Right lung (tissue), 5 donors: Measurements from ENCODE around the gene DTD1. TPM values are rescaled to one million over a fixed set of nuclear protein-coding genes. Genes with fewer than 3 reads are reported as not detected.

Source experiments
- DNase-seq, 2 donors: peaks; one replicate each; pipeline ENCODE4 v3.0.0-alpha.2; 2013
- polyA plus RNA-seq, 5 donors: library from polyadenylated mRNA; unstranded; fragments of 120-200 nt; gene quantifications; one replicate each; pipeline versions ENCODE4 v1.2.1 to v1.2.3, GENCODE V29; 2013; ENCODE audit warnings: inconsistent platforms in 1 of 5, low replicate concordance in 1 of 5; ENCODE audit not compliant: insufficient read length in 5 of 5, insufficient read depth in 1 of 5

The DTD1 gene
- polyA plus RNA-seq, 5 donors: 22.3 to 29.6 (median 25.4) TPM

DNA sequence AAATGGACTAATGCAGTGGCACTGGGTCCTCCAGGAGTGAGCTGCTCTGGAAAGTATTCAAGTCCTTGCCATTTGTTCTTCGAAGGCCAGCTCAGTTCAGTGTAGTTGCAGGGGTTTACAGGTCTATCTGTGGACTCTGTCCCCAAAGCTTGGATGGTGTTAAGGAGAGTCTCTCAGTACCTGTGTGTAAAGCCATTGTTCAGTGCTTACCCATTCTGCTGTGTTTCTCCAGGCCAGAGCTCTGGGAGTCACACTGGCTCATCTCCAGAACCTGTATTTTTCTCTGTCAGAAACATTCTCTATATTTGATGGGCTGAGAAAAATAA lies 66.6 kb downstream of the DTD1 start:
- DNase-seq: no peak

DNA sequence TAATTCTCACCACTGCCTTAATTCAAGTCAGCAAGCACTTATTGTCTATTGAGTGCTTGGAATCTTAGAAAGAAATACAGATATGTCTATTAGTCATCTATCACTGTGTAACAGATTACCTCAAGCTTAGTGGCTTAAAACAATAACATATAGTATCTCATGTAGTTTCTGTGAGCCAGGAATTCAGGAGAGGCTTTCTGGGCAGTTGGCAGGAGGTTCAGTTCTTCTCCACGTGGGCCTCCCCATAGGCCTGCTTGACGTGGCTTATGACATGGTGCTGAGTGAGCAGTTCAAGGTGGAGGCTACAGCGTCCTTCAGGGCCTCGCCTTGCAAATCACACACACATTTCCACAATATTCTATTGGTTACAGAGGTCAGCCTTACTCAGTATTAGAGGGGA lies 69.7 kb downstream of the DTD1 start:
- no peak for DNase-seq

GRCh38 chr20:18662279-18663040 lies 74.6 kb downstream of the DTD1 start:
- no peak for DNase-seq

DNA sequence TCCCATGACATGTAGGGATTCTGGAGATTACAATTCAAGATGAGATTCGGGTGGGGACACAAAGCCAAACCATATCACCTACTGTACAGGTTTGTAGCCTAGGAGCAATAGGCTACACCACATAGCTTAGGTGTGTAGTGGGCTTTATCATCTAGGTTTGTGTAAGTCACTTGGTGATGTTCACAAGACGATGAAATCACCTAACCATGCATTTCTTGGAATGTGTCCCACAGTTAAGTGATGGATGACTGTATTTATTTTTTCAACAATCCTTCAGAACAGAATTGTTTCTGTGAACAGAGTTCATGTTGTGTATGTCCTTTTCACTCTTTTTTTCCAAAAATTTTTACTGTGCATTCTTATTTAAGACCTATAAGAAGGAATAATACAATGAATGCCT lies 76.1 kb downstream of the DTD1 start:
- DNase-seq: no peak

DNA sequence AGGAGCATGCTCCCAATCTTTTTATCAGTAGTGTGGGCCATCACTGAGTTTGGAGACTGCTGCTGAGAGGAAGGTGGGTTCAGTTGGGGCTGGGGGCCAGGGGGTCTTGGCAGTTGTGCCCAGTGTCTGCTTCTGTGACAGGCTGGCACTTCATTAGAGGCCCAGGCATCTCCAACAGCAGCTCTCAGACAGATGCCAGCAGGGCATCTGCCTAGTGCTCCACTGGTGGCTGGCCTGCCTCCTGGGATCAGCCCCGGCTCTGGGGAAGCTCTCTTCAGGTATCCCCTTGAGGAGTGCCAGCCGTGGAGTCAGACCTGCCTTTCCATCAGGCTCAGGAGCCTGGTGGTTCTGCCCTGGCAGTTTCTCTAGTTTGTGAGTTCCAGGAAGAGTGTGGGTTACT lies 77.3 kb downstream of the DTD1 start:
- DNase-seq: no peak

- no peak for DNase-seq
These were observed 79.1 kb downstream of the DTD1 start for GRCh38 chr20:18666803-18667415.

DNA sequence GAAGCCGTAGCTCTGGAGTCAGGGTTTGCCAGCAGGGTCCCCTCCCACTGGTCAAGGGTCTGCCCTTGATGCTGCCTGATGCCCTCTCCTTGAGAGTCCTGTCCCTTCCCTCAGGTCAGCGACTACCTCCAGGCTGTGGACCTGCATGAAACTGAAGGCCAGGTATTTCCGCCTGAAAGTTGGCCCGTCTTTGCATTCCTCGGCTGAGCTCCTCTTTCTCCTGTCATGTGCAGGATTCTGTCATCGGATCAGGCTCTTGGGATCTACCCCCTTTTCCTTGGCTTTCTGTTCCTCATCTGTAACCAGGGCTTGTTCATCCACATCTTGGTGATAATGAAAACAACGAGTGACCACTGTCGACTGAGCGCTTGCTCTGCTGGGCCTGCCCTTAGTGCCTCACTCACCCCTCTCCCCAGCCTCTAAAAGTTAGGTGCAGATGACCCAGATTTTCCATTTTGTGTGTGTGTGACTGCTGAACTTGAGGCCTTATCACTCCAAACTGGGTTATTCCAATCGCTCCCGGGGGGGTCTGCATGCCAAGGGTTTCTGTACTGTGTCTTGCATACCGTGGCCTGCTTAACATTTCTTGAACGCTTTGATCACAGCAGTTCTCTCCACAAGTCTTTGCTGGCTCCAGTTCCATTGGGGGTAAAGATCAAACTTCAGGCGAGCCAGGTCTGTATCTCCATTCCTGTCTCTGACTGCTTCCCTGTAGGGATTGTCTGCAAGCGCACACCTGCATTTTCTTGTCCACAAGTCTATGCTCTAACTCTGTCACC lies 81.6 kb downstream of the DTD1 start:
- DNase-seq: no peak

DNA sequence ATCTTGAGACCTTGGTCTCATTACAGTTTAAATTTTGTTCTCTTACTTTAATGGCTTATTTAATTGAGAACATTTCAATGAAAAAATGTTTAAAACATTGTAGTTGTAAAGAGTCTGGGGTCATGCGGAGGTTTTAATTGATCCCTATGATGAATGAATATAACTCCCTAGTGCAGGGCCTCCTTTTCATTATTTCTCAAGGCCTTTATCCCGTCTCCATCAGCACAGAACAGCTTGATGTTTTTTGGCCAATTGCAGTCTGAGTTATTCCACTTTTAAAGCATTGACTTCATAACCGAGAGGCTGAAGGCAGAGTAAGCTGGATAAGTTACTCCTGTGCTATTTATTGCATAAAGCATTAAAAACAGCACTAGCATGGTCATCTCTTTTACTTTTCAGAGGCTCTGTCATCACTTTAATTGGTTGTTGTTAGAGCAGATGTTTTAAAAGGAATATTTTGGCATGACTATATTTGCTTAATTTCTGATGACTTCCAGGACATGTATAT lies 83.4 kb downstream of the DTD1 start:
- no peak for DNase-seq

- no peak for DNase-seq
These were observed 85.0 kb downstream of the DTD1 start for GRCh38 chr20:18672834-18673233.

DNA sequence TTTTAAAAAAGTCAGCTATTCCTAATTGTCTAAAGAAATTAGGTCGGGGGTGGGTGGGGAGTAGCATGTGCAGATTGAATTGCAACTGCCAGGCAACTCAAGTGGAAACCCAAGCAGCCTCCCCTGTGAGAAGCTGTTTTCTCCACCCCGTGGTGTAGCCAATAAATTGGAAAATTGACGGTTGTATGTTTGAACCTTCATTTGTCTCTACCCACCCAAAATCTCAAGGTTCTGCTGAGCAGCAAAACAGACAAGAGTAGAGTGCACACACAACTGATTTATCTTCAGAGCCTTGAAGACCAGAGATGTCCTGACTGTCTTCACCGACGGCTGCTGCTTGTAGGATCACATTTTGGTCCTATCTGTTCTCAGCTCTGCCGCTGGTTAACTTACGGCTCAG lies 88.5 kb downstream of the DTD1 start:
- DNase-seq: no peak

GRCh38 chr20:18677126-18677525 lies 89.3 kb downstream of the DTD1 start:
- no peak for DNase-seq

DNA sequence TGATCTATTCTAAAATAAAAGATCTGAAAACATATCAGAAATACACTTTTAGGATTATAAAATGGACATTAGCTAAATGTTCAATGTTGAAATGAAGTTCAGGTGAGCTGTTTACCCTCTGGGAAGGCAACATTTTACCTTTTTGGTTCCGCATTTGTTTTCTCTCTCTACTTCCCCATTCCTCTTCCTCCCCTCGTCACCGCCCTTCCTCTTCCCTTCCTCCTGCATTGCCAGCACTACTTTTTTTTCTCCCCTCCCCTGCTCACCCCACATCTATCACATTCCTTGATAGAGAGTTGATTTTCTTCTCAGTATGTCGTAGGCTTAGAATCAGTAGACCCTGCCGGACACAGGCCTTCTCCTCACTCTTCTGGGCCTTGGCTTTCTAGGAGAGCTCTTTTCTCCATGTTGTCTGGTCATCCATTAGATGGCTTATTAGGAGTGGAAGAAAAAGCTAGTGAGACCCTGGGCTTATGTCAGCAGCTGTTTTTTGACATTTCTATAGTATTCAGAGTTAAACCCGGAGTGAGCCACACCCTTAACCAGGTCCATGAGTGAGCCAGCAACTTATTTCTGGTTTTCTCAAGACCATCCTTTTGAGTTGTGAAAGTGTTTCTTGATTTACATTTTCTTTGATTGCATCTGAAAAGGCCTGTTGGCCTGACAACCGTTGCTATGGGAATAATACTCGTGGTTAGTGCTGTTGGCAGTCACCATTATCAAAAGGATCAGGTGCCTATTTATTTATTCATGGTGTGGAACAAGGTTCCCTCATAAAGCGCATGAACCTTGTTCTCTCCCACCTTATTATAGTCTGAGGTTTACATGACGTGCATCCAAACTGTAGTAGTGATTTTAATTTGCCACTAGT lies 90.9 kb downstream of the DTD1 start:
- DNase-seq: peak; percentile 1 to 4

DNA sequence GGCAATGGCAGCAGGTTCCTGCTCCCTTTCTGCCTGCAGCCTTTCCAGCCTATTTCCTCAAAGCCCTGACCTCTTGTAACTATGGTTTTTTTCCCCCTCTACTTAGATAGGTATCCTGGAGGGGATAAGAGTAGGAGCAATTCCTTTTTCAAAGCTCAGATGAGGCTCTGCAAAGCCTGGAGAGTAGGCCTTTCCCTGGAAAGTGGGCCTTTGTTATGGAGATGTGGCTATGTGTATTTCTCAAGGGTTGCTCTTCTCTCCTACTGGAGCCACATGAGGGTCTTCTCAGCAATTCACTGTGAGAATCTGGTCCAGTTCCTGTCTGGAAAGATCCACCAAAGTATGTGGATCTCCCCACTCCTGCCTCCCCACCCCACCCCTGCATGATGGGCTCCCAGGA lies 96.0 kb downstream of the DTD1 start:
- no peak for DNase-seq

- DNase-seq: no peak
These were observed 96.9 kb downstream of the DTD1 start for GRCh38 chr20:18684775-18685174.

- DNase-seq: no peak
These were observed 97.6 kb downstream of the DTD1 start for GRCh38 chr20:18685406-18685805.

GRCh38 chr20:18686696-18687095 lies 98.8 kb downstream of the DTD1 start:
- DNase-seq: no peak

GRCh38 chr20:18688676-18689075 lies 100.8 kb downstream of the DTD1 start:
- no peak for DNase-seq

DNA sequence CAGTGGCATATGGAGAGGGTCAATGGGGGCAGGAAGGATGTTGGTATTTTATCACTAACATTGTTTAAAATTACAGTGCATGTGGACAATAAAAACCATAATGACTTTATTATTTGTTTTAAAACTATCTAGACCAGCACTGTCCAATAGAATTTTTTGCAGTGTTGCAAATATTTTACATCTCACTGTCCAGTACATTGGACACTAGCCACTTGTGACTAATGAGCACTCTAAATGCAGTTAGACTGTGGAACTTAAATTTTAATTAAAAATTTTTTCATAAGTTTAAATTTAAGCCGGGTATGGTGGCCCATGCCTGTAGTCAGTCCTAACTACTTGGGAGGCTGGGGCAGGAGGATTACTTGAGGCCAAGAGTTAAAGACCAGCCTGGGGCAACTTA lies 101.7 kb downstream of the DTD1 start:
- no peak for DNase-seq

DNA sequence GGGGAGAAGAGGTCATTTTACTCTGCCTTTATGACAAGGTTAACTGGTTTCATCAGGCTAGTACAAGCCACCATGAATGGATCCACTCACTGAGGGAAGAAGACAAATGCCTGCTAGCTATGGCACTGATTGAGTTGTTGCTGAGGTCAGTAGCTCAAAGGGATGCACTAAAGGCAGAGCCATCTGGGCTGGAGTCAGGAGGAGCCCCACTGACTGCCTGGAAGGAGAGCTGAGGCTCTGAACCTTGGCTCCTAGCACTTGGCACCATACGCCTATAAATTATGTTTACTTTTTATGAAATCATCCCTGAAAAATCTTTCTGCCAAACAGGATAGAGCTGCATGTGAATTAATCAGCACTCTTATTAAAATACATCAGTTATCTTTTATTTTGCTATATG lies 104.6 kb downstream of the DTD1 start:
- no peak for DNase-seq

DNA sequence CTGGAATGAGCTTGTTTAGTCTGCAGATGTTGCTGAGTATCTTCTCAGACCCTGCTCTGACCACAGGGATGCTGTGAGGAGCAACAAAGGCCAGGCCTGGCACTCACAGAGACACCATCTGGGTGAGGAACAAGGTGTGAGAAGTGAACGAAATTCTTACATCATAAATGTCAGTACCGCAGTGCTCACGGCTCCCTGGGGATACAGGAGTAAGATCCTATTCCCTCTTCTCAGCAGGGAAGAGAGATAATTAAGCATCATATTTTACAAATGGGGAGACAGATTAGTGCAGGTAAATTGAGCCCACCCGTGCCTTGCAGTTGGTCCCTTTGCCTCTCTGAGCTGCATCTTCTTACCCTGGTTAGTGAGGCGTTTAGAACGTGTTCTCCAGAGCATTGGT lies 106.2 kb downstream of the DTD1 start:
- DNase-seq: no peak

DNA sequence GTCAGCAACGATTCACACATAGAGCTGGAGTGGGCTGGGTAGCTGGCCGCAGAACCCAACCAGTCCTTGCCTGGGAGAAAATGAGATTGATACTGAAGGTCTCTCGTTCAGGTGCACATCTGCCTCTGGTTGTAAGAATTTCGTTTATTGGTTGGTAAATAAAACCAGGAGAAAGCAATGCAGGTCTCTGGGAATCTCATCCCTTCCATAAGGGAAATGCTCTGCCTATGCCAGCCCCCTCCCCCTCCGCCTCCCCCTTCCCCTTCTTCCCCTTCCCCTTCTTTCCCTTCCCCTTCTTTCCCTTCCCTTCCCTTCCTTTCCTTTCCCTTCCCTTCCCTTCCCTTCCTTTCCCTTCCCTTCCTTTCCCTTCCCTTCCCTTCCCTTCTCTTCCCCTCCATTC lies 107.3 kb downstream of the DTD1 start:
- no peak for DNase-seq
